Measurements from ENCODE around the gene ARL16.

The ARL16 gene

DNA sequence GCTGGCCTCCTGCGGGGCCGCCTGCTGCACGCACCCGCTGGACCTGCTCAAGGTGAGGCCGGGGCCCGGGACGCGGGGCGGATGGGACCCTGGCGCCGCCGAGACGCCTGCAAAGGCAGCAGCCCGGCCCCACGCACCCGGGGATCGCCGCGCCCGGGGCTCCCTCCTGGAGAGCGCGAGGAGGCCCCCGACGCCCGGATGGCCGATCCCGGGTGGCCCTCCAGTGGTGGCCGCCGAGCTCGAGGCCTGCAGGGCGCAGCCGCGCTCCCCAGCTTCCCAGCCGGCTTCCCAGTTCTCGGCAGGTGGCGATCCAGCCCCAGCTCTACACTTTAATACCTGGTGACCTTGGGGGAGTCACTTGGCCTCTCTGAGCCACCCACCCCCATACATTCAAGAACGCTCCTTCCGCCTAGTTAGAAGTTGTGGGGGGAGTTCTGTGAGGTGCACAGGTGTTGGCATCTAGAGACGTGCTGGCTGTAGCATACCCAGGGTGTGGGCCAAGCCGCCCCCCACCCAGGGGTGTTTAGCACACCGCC, 28.9 kb upstream of the ARL16 start:
- DNase-seq, result no peak

- no peak for DNase-seq
Observed at GRCh38 chr17:81711814-81712467, 28.3 kb upstream of the ARL16 start, which contains the start of gene SLC25A10. Gene SLC25A10 (plus strand): TSS chr17:81712284. CDS start chr17:81712427, 143 bp downstream.

GRCh38 chr17:81710514-81711308, 27.1 kb upstream of the ARL16 start:
- DNase-seq, result no peak

- DNase-seq, result no peak
Observed at GRCh38 chr17:81708739-81709185, 25.2 kb upstream of the ARL16 start.

GRCh38 chr17:81707725-81708646, 24.4 kb upstream of the ARL16 start:
- DNase-seq, result no peak

DNA sequence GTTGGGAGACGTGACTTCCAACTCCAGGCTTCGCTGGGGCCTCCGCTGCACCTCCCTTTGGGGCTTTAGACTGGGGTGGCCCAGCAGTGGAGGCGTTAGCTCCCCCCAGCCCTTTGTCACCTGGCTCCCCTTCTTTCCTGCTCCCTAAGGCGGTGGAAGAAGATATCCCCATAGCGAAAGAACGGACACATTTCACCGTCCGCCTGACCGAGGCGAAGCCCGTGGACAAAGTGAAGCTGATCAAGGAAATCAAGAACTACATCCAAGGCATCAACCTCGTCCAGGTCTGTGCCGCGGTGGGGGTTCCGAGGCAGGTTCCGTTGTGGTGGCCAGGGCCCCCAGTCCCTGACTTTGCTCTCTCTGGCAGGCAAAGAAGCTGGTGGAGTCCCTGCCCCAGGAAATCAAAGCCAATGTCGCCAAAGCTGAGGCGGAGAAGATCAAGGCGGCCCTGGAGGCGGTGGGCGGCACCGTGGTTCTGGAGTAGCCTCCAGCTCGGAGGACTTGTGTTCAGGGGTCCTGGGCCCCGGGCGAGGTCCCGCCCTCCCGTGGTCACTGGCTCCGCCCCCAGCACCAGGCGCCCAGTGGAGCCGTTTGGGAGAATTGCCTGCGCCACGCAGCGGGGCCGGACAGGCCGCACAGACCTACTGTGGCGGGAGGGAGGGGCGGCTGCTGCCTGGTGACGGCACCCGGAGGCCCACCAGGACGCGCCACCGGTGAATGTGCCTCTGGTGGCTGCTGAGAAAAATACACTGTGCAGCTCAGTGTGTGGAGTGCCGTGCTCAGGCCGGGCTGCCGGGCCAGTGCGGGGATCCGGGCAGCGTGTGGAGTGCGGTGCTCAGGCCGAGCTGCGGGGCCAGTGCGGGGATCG, 23.4 kb upstream of the ARL16 start:
- no peak for DNase-seq

DNA sequence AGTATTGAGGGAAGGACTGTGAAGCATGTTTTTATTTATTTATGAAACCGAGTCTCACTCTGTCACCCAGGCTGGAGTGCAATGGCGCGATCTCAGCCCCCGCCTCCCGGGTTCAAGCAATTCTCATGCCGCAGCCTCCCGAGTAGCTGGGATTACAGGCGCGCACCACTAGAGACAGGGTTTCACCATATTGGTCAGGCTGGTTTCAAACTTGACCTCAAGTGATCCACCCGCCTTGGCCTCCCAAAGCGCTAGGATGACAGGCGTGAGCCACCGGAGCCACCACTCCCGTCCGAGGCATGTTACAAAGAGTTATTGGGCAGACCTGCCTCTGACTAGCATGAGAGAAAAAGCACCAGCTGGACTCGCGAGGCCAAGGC, 22.6 kb upstream of the ARL16 start:
- DNase-seq, result no peak

DNA sequence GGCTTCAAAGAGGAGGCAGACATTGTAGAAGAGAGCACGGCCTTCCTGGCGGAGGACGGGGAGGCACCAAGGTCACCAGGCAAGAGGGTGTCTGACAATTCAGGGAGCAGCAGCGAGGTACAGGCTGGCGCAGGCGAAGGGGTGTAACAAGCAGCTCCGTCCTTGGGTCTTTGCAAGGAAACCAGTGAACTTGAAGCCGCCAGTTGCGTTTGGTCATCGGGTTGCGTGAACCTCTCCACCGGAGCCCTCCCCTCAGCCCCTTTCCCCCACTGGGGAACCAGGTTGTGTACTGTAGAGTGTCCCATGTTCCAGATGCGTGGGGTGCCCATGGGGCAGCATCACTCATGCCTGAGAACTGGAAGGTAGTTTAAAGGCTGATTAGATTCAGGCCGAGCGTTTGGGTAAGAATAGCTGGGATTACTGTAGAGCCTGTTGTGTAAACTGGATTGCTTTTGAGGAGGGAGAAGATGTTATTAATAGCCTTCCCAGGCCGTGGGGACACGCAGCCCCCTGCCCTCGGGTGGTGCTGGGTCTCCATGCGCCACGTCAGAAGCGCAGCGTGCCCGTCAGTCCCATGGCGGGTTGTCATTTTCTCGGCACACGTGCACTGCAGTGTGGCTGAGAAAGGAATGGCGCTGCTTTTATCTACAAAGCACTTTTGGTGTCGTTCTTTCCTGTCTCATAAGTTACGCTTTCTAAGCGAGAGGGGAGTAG, 22.1 kb upstream of the ARL16 start:
- DNase-seq, result no peak

DNA sequence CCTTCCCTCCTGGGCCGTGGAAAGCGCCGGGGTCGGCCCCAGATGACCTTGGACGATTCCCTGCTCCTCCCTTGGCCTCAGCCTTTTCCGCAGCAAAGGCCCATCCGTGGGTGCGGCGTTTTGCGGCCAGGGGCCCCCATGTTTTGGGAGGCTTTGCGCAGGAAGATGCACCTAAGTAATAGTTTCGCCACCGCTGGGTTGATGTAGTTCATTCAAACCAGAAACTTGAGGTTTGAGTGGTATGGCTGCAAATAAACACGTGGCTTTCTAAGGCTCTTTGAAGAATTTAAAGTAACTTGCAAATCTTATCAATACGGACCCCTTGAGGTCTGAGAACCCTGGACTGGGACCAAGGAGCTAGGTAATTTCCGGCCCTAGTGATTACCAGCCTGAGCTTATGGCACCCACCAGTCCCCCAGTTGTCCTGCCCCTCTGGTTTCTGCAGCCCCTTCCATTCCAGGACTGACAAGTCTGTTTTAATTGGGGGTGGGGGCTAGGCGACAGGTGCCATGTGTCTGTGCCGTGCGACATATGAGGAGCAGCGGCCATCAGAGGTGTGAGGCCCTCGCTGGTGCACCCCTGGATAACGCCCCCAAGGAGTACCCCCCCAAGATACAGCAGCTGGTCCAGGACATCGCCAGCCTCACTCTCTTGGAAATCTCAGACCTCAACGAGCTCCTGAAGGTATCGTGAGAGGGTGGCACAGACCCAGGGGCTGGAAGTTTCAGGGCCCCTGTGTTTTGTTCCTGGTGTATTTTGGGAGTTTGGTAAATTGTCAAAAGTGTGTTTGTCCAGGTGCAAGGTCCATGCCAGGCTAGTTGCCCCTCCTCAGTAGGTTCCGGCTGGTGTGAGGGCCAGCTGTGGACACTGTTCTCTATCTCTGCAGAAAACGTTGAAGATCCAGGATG, 20.4 kb upstream of the ARL16 start:
- DNase-seq, result no peak

GRCh38 chr17:81702934-81703746, 19.5 kb upstream of the ARL16 start, which contains the start of gene MRPL12:
Gene MRPL12 (plus strand): TSS chr17:81703367. CDS start chr17:81703502, 135 bp downstream.
- no peak for DNase-seq

DNA sequence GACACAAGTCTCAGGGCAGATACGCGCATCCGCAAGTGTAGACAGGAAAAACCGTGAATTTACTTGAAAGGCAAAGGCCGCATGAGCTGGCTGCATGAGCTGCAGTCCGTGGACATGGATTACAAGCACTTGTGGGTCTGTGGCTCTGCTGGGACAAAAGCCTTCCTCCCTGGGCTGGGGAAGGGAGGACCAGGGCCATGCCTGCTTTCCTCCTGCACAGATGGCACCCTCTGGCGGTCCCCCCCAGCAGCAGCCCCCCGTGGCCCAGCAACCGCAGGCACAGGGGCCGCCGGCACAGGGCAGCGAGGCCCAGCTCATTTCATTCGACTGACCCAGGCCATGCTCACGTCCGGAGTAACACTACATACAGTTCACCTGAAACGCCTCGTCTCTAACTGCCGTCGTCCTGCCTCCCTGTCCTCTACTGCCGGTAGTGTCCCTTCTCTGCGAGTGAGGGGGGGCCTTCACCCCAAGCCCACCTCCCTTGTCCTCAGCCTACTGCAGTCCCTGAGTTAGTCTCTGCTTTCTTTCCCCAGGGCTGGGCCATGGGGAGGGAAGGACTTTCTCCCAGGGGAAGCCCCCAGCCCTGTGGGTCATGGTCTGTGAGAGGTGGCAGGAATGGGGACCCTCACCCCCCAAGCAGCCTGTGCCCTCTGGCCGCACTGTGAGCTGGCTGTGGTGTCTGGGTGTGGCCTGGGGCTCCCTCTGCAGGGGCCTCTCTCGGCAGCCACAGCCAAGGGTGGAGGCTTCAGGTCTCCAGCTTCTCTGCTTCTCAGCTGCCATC, 17.9 kb upstream of the ARL16 start:
- DNase-seq, result no peak

- DNase-seq, result no peak
Observed at GRCh38 chr17:81700353-81701287, 17.0 kb upstream of the ARL16 start.

- DNase-seq, result no peak
Observed at GRCh38 chr17:81697261-81698044, 13.9 kb upstream of the ARL16 start.

GRCh38 chr17:81696218-81696941, 12.8 kb upstream of the ARL16 start:
- DNase-seq, result no peak

DNA sequence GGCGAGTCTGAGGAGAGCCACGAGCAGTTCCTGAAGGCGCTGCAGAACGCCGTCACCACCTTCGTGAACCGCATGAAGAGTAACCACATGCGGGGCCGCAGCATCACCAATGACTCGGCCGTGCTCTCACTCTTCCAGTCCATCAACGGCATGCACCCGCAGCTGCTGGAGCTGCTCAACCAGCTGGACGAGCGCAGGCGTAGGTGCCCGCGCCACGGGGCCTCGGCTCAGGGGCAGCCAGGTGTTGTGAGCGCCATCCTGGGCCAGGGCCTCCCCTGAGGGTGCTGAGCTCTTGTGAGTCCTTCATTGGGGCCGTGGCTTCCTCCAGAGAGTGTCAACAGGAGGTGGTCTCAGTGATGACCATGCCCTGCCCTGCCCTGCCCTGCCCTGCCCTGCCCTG, 12.2 kb upstream of the ARL16 start:
- no peak for DNase-seq

GRCh38 chr17:81695211-81695610, 11.6 kb upstream of the ARL16 start:
- DNase-seq, result no peak
